Hepatocyte (in vitro differentiated cells): ENCODE results near the gene ERBB4. TPM values are rescaled to one million over a fixed set of nuclear protein-coding genes. Genes with fewer than 3 reads are reported as not detected.

Experiments used
- DNase-seq: peaks from one replicate; pipeline ENCODE4 v3.0.0-alpha.2; 2016; ENCODE audit warnings: low spot score
- H2AFZ ChIP-seq: fragments of 200-600 bp; sonication (generic); 2 replicates; pipeline ENCODE4 v1.6.0; 2016; ENCODE audit warnings: antibody characterized with exemption, mild to moderate bottlenecking
- H3K27ac ChIP-seq: fragments of 200-600 bp; sonication (generic); 2 replicates; pipeline ENCODE4 v1.5.1; 2016; ENCODE audit warnings: mild to moderate bottlenecking
- H3K27me3 ChIP-seq: fragments of 200-600 bp; sonication (generic); 2 replicates; pipeline ENCODE4 v1.6.1; 2016
- H3K36me3 ChIP-seq: fragments of 200-600 bp; sonication (generic); replicated peaks from 2 replicates; pipeline ENCODE4 v1.5.1; 2016; ENCODE audit warnings: low read depth; ENCODE audit not compliant: insufficient read depth
- H3K4me1 ChIP-seq: fragments of 200-600 bp; sonication (generic); 2 replicates; pipeline ENCODE4 v1.5.1; 2016; ENCODE audit warnings: mild to moderate bottlenecking, moderate library complexity; ENCODE audit not compliant: insufficient read depth
- H3K4me2 ChIP-seq: fragments of 200-600 bp; sonication (generic); 2 replicates; pipeline ENCODE4 v1.6.0; 2016
- H3K4me3 ChIP-seq: fragments of 200-600 bp; sonication (generic); 2 replicates; pipeline ENCODE4 v1.5.1; 2016; ENCODE audit warnings: mild to moderate bottlenecking
- H3K79me2 ChIP-seq: fragments of 200-600 bp; sonication (generic); 2 replicates; pipeline ENCODE4 v1.6.0; 2017; ENCODE audit warnings: mild to moderate bottlenecking
- H3K9me2 ChIP-seq: fragments of 200-600 bp; sonication (generic); replicated peaks from 2 replicates; pipeline ENCODE4 v1.6.0; 2017; ENCODE audit warnings: mild to moderate bottlenecking; ENCODE audit not compliant: insufficient read depth
- H3K9me3 ChIP-seq: fragments of 200-600 bp; sonication (generic); 2 replicates; pipeline ENCODE4 v1.5.1; 2016; ENCODE audit warnings: low read depth, mild to moderate bottlenecking
- H4K20me1 ChIP-seq: fragments of 200-600 bp; sonication (generic); 2 replicates; pipeline ENCODE4 v1.6.0; 2016; ENCODE audit warnings: mild to moderate bottlenecking; ENCODE audit not compliant: insufficient read depth, poor library complexity, severe bottlenecking
- CTCF ChIP-seq: fragments of 200-600 bp; sonication (generic); IDR thresholded peaks from 2 replicates; pipeline ENCODE4 v1.5.1; 2016; ENCODE audit warnings: antibody characterized with exemption, mild to moderate bottlenecking; ENCODE audit not compliant: poor library complexity
- EZH2 ChIP-seq: fragments of 200-600 bp; sonication (generic); IDR thresholded peaks from 2 replicates; pipeline ENCODE4 v1.6.1; 2016; ENCODE audit warnings: antibody characterized with exemption, mild to moderate bottlenecking, borderline replicate concordance
- EZH2phosphoT487 ChIP-seq: fragments of 200-600 bp; sonication (generic); IDR thresholded peaks from one replicate; pipeline ENCODE4 v1.6.1; 2018; ENCODE audit warnings: antibody characterized with exemption, mild to moderate bottlenecking, low read depth, moderate library complexity; ENCODE audit not compliant: unreplicated experiment, severe bottlenecking
- WGBS: methylation state at CpG from one replicate; pipeline ENCODE4 v1.1.6; 2016; ENCODE audit warnings: low lambda C conversion rate; ENCODE audit errors: missing lambda C conversion rate; 5-methylcytosine and 5-hydroxymethylcytosine counted together
- polyA plus RNA-seq: library from polyadenylated mRNA; unstranded; fragments of >200 nt; fragmentation: Nextera tagmentation; extraction: Ambion mirVana; gene quantifications from 2 replicates; pipeline ENCODE4 v1.2.1, GENCODE V29; 2016
- total RNA-seq: library from RNA; depleted of rRNA; stranded (reverse); fragments of >200 nt; gene quantifications from 2 replicates; pipeline ENCODE4 v1.2.3, GENCODE V29; 2014

ERBB4 gene
- total and polyA plus RNA-seq, 2 experiments from 2014 or later, result 3.4 to 3.9 TPM

GRCh38 chr2:211928201-211928600 is 610.4 kb downstream of the ERBB4 start:
- Histone ChIP-seq H3K9me2 (no peaks in the 10 kb centered on the region), H3K4me1 (no peaks in the 10 kb centered on the region), H4K20me1 (no peaks in the 10 kb centered on the region), H3K4me3 (no peak overlapping the region), H3K36me3 (no peaks in the 10 kb centered on the region), H3K9me3 (no peaks in the 10 kb centered on the region), H3K27ac (no peak overlapping the region), H2AFZ (no peak overlapping the region), H3K79me2 (no peaks in the 10 kb centered on the region), H3K27me3 (no peaks in the 10 kb centered on the region), H3K4me2 (no peak overlapping the region)
- no peak for DNase-seq
- 69% methylated on average over 8 of the region's 8 CpGs for WGBS
- no peak for TF ChIP-seq EZH2
- no peak for TF ChIP-seq CTCF
- TF ChIP-seq EZH2phosphoT487, result no peak

GRCh38 chr2:211923019-211923418 is 615.6 kb downstream of the ERBB4 start:
- Histone ChIP-seq H3K4me1 (no peaks in the 10 kb centered on the region), H3K27ac (no peak overlapping the region), H3K27me3 (no peaks in the 10 kb centered on the region), H2AFZ (no peak overlapping the region), H4K20me1 (no peaks in the 10 kb centered on the region), H3K4me3 (no peak overlapping the region), H3K36me3 (no peaks in the 10 kb centered on the region), H3K9me3 (no peaks in the 10 kb centered on the region), H3K4me2 (no peak overlapping the region), H3K9me2 (no peaks in the 10 kb centered on the region), H3K79me2 (no peaks in the 10 kb centered on the region)
- no peak for DNase-seq
- WGBS, result 63% methylated on average over 4 of the region's 4 CpGs
- TF ChIP-seq EZH2phosphoT487, result no peak
- no peak for TF ChIP-seq CTCF
- no peak for TF ChIP-seq EZH2

- WGBS, result 87% methylated on average over 2 of the region's 2 CpGs
- DNase-seq, result no peak
- no peak for TF ChIP-seq CTCF
- TF ChIP-seq EZH2, result no peak
- no peak for TF ChIP-seq EZH2phosphoT487
Observed at GRCh38 chr2:211903961-211904360, 634.6 kb downstream of the ERBB4 start.

More at GRCh38 chr2:211903961-211904360, 634.6 kb downstream of the ERBB4 start:
- H3K4me3 ChIP-seq, result no peak overlapping the region
- H3K4me1 ChIP-seq, result no peaks in the 10 kb centered on the region
- H3K27ac ChIP-seq, result no peak overlapping the region
- no peaks in the 10 kb centered on the region for H3K9me2 ChIP-seq
- no peaks in the 10 kb centered on the region for H3K27me3 ChIP-seq
- no peak overlapping the region for H3K4me2 ChIP-seq
- no peaks in the 10 kb centered on the region for H3K9me3 ChIP-seq
- no peaks in the 10 kb centered on the region for H3K36me3 ChIP-seq
- H2AFZ ChIP-seq, result no peak overlapping the region
- H3K79me2 ChIP-seq, result no peaks in the 10 kb centered on the region
- H4K20me1 ChIP-seq, result no peaks in the 10 kb centered on the region
